RWPE2 (cell line): ENCODE results near the gene GAL3ST3.

Experiments
- ATAC-seq: fragments of 200-7000 bp; cut with Tn5 transposase; 3 replicates; pipeline ENCODE4 v1.9.1; 2021; ENCODE audit warnings: low read depth
- DNase-seq: peaks from one replicate; pipeline ENCODE4 v3.0.0-alpha.2; 2020; ENCODE audit warnings: low spot score
- H3K27ac ChIP-seq: fragments of 450-650 bp; 2 replicates; pipeline ENCODE4 v1.5.1; 2017; ENCODE audit warnings: mild to moderate bottlenecking; ENCODE audit not compliant: poor library complexity, severe bottlenecking
- H3K27me3 ChIP-seq: fragments of 250-450 bp; sonication (Bioruptor Pico); 2 replicates; pipeline ENCODE4 v1.5.1; 2021; ENCODE audit warnings: mild to moderate bottlenecking, moderate library complexity; ENCODE audit not compliant: insufficient read depth, poor library complexity, severe bottlenecking
- H3K36me3 ChIP-seq: fragments of 250-450 bp; sonication (Bioruptor Pico); 2 replicates; pipeline ENCODE4 v1.5.1; 2020; ENCODE audit warnings: low read depth, mild to moderate bottlenecking, moderate library complexity
- H3K4me1 ChIP-seq: fragments of 250-450 bp; sonication (Bioruptor Pico); 2 replicates; pipeline ENCODE4 v1.5.1; 2021; ENCODE audit warnings: mild to moderate bottlenecking, moderate library complexity; ENCODE audit not compliant: insufficient read depth, poor library complexity, severe bottlenecking
- H3K4me3 ChIP-seq: fragments of 250-450 bp; sonication (Bioruptor Pico); 2 replicates; pipeline ENCODE4 v1.5.1; 2021; ENCODE audit warnings: mild to moderate bottlenecking, moderate library complexity; ENCODE audit not compliant: severe bottlenecking
- H3K9me3 ChIP-seq: fragments of 250-450 bp; sonication (Bioruptor Pico); 2 replicates; pipeline ENCODE4 v1.5.1; 2021; ENCODE audit warnings: mild to moderate bottlenecking, moderate library complexity; ENCODE audit not compliant: severe bottlenecking
- TF ChIP-seq, protein P1 (sequence below): fragments of 450-650 bp; IDR thresholded peaks from one replicate; pipeline ENCODE4 v1.5.1; 2017; ENCODE audit warnings: mild to moderate bottlenecking, moderate library complexity; ENCODE audit not compliant: poor library complexity, severe bottlenecking

GAL3ST3 gene

DNA sequence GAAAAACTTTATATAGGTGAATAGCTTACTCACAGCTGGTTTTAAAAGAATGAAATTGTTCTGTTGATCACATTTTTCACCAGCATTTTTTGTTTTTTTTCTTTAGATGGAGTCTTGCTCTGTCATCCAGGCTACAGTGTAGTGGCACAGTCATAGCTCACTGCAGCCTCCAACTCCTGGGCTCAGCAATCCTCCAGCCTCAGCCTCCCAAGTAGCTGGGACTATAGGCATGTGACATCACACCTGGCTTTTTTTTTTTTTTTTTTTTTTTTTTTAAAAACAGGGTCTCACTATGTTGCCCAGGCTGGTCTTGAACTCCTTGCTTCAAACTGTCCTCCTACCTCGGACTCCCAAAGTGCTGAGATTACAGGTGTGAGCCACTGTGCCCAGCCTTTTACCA, 24.7 kb upstream of the GAL3ST3 start:
- ATAC-seq, result no peak
- Histone ChIP-seq H3K36me3 (peaks cover 31% of the 10 kb centered on the region), H3K4me1 (peaks cover 7% of the 10 kb centered on the region), H3K27me3 (no peaks in the 10 kb centered on the region), H3K4me3 (no peak overlapping the region), H3K9me3 (no peaks in the 10 kb centered on the region), H3K27ac (no peak overlapping the region)
- no peak for DNase-seq
- TF ChIP-seq, protein P1, sequence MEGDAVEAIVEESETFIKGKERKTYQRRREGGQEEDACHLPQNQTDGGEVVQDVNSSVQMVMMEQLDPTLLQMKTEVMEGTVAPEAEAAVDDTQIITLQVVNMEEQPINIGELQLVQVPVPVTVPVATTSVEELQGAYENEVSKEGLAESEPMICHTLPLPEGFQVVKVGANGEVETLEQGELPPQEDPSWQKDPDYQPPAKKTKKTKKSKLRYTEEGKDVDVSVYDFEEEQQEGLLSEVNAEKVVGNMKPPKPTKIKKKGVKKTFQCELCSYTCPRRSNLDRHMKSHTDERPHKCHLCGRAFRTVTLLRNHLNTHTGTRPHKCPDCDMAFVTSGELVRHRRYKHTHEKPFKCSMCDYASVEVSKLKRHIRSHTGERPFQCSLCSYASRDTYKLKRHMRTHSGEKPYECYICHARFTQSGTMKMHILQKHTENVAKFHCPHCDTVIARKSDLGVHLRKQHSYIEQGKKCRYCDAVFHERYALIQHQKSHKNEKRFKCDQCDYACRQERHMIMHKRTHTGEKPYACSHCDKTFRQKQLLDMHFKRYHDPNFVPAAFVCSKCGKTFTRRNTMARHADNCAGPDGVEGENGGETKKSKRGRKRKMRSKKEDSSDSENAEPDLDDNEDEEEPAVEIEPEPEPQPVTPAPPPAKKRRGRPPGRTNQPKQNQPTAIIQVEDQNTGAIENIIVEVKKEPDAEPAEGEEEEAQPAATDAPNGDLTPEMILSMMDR, result no peak

DNA sequence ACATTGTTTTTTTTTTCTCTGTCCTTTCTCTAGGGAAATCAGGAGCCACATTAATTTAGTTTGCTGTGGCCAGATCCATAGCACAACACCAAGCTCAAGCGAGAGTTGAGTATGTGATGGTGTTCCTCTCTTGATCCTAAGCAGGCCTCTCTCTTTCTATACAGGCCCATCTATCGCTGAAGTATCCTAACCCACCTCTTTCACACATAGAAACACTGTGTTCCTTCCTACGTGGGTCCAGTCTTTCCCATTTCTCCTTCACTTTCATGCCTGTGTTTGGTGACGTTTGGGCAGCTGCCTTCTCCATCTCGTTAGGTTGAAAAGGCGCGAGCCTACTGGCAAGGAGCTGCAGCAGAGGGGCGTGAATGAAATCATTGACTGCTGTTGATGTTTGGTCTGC, 23.6 kb upstream of the GAL3ST3 start:
- Histone ChIP-seq H3K27ac (peak overlapping the region; percentile 91), H3K27me3 (no peaks in the 10 kb centered on the region), H3K36me3 (peaks cover 43% of the 10 kb centered on the region), H3K4me1 (peaks cover 7% of the 10 kb centered on the region), H3K9me3 (no peaks in the 10 kb centered on the region), H3K4me3 (no peak overlapping the region)
- no peak for ATAC-seq
- DNase-seq, result no peak
- TF ChIP-seq, protein P1, result no peak

DNA sequence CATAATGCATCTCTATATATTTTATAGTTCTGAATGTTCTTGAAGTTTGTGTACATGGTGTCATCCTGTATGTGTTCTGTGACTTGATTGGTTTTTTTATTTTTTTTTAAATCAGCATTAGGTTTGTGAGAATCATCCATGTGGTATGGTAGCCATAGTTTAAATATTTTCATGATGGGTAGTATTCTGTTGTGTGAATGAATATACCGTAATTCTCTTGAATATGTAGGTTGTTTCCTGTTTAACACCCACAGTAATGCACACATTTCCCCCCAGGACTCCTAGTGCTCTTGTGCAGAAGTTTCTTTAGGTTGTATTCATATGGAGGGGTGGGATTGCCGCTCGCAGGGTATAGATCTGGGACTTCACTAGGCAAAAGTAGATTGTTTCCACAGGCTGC, 23.1 kb upstream of the GAL3ST3 start:
- H3K4me3 ChIP-seq, result peak overlapping the region; percentile 100
- no peak for ATAC-seq
- no peaks in the 10 kb centered on the region for H3K27me3 ChIP-seq
- DNase-seq, result no peak
- H3K9me3 ChIP-seq, result no peaks in the 10 kb centered on the region
- peaks cover 7% of the 10 kb centered on the region for H3K4me1 ChIP-seq
- peaks cover 45% of the 10 kb centered on the region for H3K36me3 ChIP-seq
- TF ChIP-seq, protein P1, result no peak
- H3K27ac ChIP-seq, result peak overlapping the region; percentile 91

GRCh38 chr11:66071381-66071801, 22.4 kb upstream of the GAL3ST3 start:
- DNase-seq (no peak), ATAC-seq (no peak)
- H3K27me3 ChIP-seq, result no peaks in the 10 kb centered on the region
- TF ChIP-seq, protein P1, result no peak
- H3K27ac ChIP-seq, result peak overlapping the region; percentile 91
- peak overlapping the region; percentile 100 for H3K4me3 ChIP-seq
- H3K9me3 ChIP-seq, result no peaks in the 10 kb centered on the region
- H3K4me1 ChIP-seq, result peaks cover 7% of the 10 kb centered on the region
- H3K36me3 ChIP-seq, result peaks cover 50% of the 10 kb centered on the region

- peak overlapping the region; percentile 91 for H3K27ac ChIP-seq
Measured at GRCh38 chr11:66070604-66071380, 21.8 kb upstream of the GAL3ST3 start.

More at GRCh38 chr11:66070604-66071380, 21.8 kb upstream of the GAL3ST3 start:
- no peak for DNase-seq
- Histone ChIP-seq H3K36me3 (peaks cover 50% of the 10 kb centered on the region), H3K9me3 (no peaks in the 10 kb centered on the region), H3K27me3 (no peaks in the 10 kb centered on the region), H3K4me3 (peak overlapping the region; percentile 100), H3K4me1 (peaks cover 7% of the 10 kb centered on the region)
- TF ChIP-seq, protein P1, result no peak
- peak; percentile 30 for ATAC-seq
